Epithelial cell of proximal tubule (primary cell): ENCODE results near the gene FBXW9. TPM values are rescaled to one million over a fixed set of nuclear protein-coding genes. Genes with fewer than 3 reads are reported as not detected.
"Not testable (repeated sequence)": the region's sequence is repeated elsewhere in the genome, so short reads cannot be mapped to it uniquely, and the experiment has no call there.

Source experiments
- DNase-seq: peaks from one replicate; pipeline ENCODE4 v3.0.0-alpha.2; 2011; ENCODE audit warnings: low read depth
- H3K4me3 ChIP-seq: 2 replicates; pipeline ENCODE4 v1.5.1; 2011; ENCODE audit warnings: low read depth, mild to moderate bottlenecking, low read length
- total RNA-seq: library from RNA; depleted of rRNA; stranded (reverse); fragments of >200 nt; gene quantifications from 2 replicates; pipeline ENCODE4 v1.2.3, GENCODE V29; 2015
- TF ChIP-seq, protein P1 (sequence below): conservative IDR thresholded peaks from 2 replicates; pipeline ENCODE4 v1.5.1; 2012; ENCODE audit warnings: low read depth, mild to moderate bottlenecking, low read length

The FBXW9 gene
- total RNA-seq, 1 donor from 2014 or later = 18.5 TPM

DNA sequence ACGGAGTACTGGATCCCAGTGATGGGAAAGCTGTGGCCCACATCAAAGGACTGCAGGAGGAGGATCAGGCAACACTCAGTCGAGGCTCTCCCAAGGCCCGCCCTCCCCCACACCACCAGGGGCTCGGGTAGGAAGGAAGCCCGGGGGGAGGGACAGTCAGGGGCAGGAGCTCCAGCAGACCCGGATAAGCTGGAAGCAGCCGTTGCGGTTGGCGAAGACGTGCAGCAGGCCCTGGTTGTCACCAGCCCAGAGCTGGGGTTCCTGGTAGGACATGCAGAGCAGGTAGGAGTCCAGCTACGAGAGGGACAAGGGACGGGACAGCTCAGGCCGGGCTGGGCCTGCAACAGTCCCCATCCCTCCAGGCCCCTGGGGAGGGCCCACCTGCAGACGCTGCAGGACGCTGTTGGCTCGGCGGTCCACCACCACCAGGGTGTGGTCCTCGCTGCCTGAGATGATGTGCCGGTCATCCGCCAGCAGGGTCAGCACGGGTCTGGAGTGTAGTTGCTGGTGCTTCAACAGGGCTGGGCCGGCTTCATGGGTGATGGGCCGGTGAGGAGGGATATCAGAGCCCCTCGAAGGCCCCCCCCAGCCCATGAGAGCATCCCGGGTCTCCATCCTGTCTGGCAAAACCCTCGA is 6.7 kb downstream of the FBXW9 start:
- TF ChIP-seq, protein P1, sequence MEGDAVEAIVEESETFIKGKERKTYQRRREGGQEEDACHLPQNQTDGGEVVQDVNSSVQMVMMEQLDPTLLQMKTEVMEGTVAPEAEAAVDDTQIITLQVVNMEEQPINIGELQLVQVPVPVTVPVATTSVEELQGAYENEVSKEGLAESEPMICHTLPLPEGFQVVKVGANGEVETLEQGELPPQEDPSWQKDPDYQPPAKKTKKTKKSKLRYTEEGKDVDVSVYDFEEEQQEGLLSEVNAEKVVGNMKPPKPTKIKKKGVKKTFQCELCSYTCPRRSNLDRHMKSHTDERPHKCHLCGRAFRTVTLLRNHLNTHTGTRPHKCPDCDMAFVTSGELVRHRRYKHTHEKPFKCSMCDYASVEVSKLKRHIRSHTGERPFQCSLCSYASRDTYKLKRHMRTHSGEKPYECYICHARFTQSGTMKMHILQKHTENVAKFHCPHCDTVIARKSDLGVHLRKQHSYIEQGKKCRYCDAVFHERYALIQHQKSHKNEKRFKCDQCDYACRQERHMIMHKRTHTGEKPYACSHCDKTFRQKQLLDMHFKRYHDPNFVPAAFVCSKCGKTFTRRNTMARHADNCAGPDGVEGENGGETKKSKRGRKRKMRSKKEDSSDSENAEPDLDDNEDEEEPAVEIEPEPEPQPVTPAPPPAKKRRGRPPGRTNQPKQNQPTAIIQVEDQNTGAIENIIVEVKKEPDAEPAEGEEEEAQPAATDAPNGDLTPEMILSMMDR = no peak
- no peak overlapping the region for H3K4me3 ChIP-seq
- DNase-seq = no peak

DNA sequence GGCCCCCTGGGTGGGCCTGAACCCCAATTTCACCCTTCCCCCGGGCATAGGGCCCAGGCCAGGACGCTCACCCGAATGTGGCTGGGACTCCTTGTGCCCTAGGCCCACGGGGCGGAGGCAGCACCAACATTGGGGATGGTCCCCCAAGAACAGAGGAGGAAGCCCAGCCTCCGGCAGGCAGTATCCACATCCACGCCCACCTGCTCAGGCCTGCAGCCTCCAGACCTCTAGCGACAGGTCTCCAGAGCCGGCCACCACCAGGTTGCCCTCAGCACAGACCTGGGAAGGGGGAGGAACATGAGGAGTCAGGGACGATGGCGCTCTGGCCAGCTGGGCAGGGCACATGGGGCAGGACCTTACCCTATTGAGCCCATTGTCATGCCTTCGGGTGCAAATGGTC is 7.4 kb downstream of the FBXW9 start:
- TF ChIP-seq, protein P1 = no peak
- H3K4me3 ChIP-seq = no peak overlapping the region
- no peak for DNase-seq

DNA sequence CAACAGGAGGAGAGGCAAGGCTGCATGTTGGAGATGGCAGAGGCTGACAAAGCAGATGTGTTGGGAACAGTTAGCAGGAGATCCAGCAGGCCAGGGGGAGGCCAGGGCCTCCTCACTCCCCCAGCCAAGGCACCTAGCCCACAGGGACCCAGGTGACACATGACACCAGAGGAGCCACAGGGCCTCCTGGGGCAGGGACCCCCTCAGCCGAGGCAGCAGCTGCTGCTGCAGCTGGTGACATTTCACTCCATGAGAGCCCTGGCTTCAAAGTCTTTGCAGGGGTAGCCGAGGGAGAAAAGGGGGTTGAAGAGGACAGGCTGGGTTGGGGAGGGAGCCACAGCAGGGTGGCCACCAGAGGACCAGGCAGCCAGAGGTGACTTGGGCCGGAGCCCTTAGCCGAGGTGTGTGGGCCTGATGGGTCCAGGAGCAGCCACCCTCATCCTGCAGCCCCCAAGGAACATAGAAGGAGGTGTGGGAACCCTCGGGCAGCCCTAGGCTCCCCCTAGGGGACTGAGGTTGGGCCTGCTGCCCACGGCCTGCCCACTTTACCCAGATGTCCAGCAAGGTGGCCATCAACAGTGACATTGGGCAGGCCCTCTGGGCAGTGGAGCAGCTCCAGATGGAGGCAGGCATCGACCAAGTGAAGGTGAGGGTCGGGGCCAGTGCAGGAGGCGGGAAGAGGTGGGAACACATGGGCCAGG is 8.8 kb downstream of the FBXW9 start, which contains the start of gene GNG14:
GNG14 (plus strand) TSS at position 503 of the 701 bp plus-strand sequence; CDS start at position 554, 51 bp downstream.
- DNase-seq = no peak
- TF ChIP-seq, protein P1 = no peak

DNA sequence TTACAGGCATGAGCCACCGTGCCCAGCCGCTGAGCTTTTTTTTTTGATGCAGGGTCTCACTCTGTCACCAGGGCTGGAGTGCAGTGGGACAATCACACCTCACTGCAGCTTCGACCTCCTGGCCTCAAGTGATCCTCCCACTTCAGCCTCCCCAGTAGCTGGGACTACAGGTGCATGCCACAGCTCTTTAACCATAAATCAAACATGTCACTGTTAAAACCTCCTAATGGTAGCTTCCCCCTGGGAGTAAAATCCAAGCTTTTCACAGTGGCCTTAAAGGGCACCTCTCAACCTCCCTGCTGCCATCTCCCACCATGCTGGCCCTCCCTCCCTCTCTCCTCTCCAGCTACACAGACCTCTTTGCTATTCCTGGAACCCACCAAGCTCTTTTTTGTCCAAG is 10.6 kb downstream of the FBXW9 start:
- TF ChIP-seq, protein P1 = no peak
- H3K4me3 ChIP-seq = no peak overlapping the region
- no peak for DNase-seq

More for the DNA sequence above, 8.8 kb downstream of the FBXW9 start, which contains the start of gene GNG14:
- H3K4me3 ChIP-seq = no peak within 1 kb of the TSS

DNA sequence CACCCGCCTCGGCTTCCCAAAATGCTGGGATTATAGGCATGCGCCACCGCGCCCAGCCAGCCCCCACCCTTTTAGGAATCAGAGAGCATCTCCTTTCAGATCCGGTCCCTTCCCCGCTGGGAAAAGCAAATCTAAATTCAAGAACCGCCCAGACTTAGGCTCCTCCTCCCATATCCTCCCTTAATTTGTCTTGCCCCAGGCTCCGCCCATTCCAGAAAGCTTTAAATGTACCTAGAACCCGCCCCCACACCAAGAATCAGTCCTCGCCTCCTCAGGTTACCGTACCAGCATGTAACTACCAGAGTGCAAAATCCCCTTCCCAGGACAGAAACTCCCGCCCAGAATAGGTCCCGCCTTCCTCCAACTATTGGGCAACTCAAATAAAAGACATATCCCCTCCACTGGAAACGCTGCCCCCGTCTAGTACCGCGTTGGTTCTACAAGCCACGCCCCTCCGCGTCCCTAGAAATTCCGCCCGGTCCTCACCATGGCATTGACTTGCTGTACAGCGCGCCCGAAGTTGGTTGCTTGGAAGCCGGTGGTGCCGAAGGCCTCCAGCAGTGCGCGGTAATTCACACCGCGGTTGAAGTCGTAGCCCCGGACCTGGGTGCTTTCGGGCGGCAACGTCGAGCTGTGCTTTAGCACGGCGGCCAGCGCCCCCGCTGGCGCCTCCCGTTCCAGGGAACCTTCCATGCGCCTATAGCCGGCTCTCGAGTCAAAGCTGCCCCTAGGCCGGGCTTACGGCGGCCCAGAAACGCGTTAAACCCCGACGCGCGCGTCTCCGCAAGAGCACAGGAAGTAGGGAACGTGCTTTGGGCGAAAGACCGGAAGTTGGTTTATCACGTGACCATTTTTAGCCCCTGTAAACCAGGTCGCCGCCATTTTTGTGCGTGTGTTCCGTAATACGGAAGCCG is 15.1 kb downstream of the FBXW9 start, which contains the start of gene DHPS:
DHPS (minus strand) TSS at position 807 of the 914 bp plus-strand sequence; CDS start at position 693, 114 bp downstream.
- H3K4me3 ChIP-seq = peak within 1 kb of the TSS; percentile 98
- peak; percentile 90 for DNase-seq
- TF ChIP-seq, protein P1 = no peak

DNA sequence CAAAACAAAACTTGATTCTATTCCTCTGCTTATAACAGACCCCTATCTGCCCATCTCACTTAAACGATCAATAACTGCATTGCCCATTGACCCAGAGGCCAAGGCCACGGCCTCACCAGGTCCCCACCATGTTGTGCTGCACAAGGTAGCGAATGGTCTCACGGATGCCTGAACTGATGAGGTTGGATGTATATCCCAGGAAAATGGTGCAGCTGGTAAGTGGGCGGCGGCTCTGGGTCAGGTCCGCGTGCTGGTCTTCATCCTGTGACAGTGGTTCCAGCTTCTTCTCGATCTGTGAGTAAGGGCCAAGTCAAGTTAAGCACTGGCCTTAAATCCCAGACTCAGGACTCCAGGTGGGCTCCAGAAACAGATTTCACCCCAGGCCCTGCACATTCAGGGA is 16.4 kb downstream of the FBXW9 start:
- no peak overlapping the region for H3K4me3 ChIP-seq
- TF ChIP-seq, protein P1 = no peak
- no peak for DNase-seq

DNA sequence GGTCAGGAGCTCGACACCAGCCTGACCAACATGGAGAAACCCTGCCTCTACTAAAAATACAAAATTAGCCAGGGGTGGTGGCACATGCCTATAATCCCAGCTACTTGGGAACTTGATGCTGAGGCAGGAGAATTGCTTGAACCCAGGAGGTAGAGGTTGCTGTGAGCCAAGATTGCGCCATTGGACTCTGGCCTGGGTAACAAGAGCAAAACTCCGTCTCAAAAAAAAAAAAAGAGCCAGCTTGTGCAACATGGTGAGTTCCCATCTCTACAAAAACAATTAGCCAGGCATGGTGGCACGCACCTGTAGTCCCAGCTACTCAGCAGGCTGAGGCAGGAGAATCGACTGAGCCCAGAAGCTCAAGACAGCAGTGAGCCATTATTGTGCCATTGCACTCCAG is 18.4 kb downstream of the FBXW9 start:
- H3K4me3 ChIP-seq, DNase-seq: not testable (repeated sequence)
